Measurements from ENCODE around the gene KRTAP21-1.

- TF ChIP-seq CTCF (IDR thresholded peaks at IDR 0.05; ENCODE audit: low read length) (no peak), EZH2 (optimal IDR thresholded peaks at IDR 0.05; ENCODE audit: low read depth, low read length) (no peak)
Observed at GRCh38 chr21:30760776-30761175, 5.5 kb upstream of the KRTAP21-1 start.
